Endothelial cell of umbilical vein (primary cell): Measurements from ENCODE around the gene CTXND1.

Source experiments
- CTCF ChIP-seq, 2 donors: IDR thresholded peaks; 1 replicate in 1 of 2; 2 replicates in 1 of 2; pipeline ENCODE4 v1.5.1; 2011; ENCODE audit warnings: low read length in 2 of 2, mild to moderate bottlenecking in 2 of 2, moderate library complexity in 2 of 2, control low read depth in 1 of 2, inconsistent platforms in 1 of 2, low read depth in 1 of 2; ENCODE audit not compliant: insufficient read depth in 1 of 2; ENCODE audit errors: extremely low read depth in 1 of 2
- POLR2A ChIP-seq: IDR thresholded peaks from 2 replicates; pipeline ENCODE4 v1.6.1; 2012; ENCODE audit warnings: low read depth, mild to moderate bottlenecking, control low read depth, low read length
- POLR2AphosphoS5 ChIP-seq: IDR thresholded peaks from 2 replicates; pipeline ENCODE4 v1.6.1; 2012; ENCODE audit warnings: low read depth, mild to moderate bottlenecking, control low read depth, low read length, moderate library complexity; ENCODE audit not compliant: insufficient read depth

GRCh38 chr15:80188251-80188650, 63.8 kb downstream of the CTXND1 start:
- no peak for TF ChIP-seq POLR2AphosphoS5
- no peak for TF ChIP-seq CTCF (IDR thresholded peaks at IDR 0.05; ENCODE audit: extremely low read depth in 1 of 2, insufficient read depth in 1 of 2, low read depth in 1 of 2, low read length in 2 of 2)
- TF ChIP-seq POLR2A = no peak
